ENCODE results near the gene FAM83C.

GRCh38 chr20:35279040-35279439 lies 13.2 kb downstream of the FAM83C start:
- TF ChIP-seq, protein P1, sequence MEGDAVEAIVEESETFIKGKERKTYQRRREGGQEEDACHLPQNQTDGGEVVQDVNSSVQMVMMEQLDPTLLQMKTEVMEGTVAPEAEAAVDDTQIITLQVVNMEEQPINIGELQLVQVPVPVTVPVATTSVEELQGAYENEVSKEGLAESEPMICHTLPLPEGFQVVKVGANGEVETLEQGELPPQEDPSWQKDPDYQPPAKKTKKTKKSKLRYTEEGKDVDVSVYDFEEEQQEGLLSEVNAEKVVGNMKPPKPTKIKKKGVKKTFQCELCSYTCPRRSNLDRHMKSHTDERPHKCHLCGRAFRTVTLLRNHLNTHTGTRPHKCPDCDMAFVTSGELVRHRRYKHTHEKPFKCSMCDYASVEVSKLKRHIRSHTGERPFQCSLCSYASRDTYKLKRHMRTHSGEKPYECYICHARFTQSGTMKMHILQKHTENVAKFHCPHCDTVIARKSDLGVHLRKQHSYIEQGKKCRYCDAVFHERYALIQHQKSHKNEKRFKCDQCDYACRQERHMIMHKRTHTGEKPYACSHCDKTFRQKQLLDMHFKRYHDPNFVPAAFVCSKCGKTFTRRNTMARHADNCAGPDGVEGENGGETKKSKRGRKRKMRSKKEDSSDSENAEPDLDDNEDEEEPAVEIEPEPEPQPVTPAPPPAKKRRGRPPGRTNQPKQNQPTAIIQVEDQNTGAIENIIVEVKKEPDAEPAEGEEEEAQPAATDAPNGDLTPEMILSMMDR (IDR thresholded peaks at IDR 0.05): no peak
- TF ChIP-seq POLR2A (IDR thresholded peaks at IDR 0.05): no peak
